A673 (cell line): ENCODE data around the gene SPATS2. TPM values are rescaled to one million over a fixed set of nuclear protein-coding genes. Genes with fewer than 3 reads are reported as not detected.
A peak's percentile ranks its signal among the peaks of the same experiment; 100 is the strongest.

ENCODE experiments used
- BruUV-seq: library from RNA; stranded (reverse); fragments of 400-500 nt; replicated peaks from 2 replicates; lab custom pipeline; 2021; lab: Mats Ljungman, UMichigan
- CTCF ChIA-PET: fragments of 300-600 bp; sonication (Branson Sonifier 250); formaldehyde crosslinking; loops from one replicate; lab custom pipeline; 2022; ENCODE audit warnings: antibody characterized with exemption; lab: Charles Lee
- POLR2A ChIA-PET: fragments of 300-600 bp; sonication (Branson Sonifier 250); formaldehyde crosslinking; loops from one replicate; lab custom pipeline; 2022; ENCODE audit warnings: antibody characterized with exemption; ENCODE audit not compliant: low non-redundant PET; lab: Charles Lee
- DNase-seq: peaks from one replicate; pipeline ENCODE4 v3.0.0-alpha.2; 2015; ENCODE audit warnings: low spot score
- H3K27ac ChIP-seq: fragments of 200-600 bp; sonication (generic); 2 replicates; pipeline ENCODE4 v1.5.1; 2016; ENCODE audit warnings: mixed run types, low read depth, mild to moderate bottlenecking, mixed read lengths, antibody characterized with exemption, low read length; ENCODE audit not compliant: poor library complexity, severe bottlenecking
- H3K27me3 ChIP-seq: fragments of 200-600 bp; sonication (generic); replicated peaks from 2 replicates; pipeline ENCODE4 v1.6.1; 2017; ENCODE audit warnings: mixed run types, low read depth, mild to moderate bottlenecking, mixed read lengths, antibody characterized with exemption, low read length; ENCODE audit not compliant: insufficient read depth, poor library complexity
- H3K36me3 ChIP-seq: fragments of 200-600 bp; sonication (generic); 2 replicates; pipeline ENCODE4 v1.6.1; 2016; ENCODE audit warnings: mixed run types, mild to moderate bottlenecking, mixed read lengths, antibody characterized with exemption, low read length; ENCODE audit not compliant: insufficient read depth, poor library complexity, severe bottlenecking
- H3K4me1 ChIP-seq: fragments of 200-600 bp; sonication (generic); 2 replicates; pipeline ENCODE4 v1.6.1; 2017; ENCODE audit warnings: mixed run types, mild to moderate bottlenecking, mixed read lengths, antibody characterized with exemption, low read length; ENCODE audit not compliant: insufficient read depth, poor library complexity, severe bottlenecking
- H3K4me3 ChIP-seq: fragments of 200-600 bp; sonication (generic); 2 replicates; pipeline ENCODE4 v1.5.1; 2016; ENCODE audit warnings: low read depth, mixed run types, mild to moderate bottlenecking, mixed read lengths, low read length; ENCODE audit not compliant: poor library complexity, severe bottlenecking
- H3K9me3 ChIP-seq: fragments of 200-600 bp; sonication (generic); 2 replicates; pipeline ENCODE4 v1.6.1; 2016; ENCODE audit warnings: mixed run types, low read depth, mild to moderate bottlenecking, mixed read lengths, antibody characterized with exemption, low read length; ENCODE audit not compliant: poor library complexity, severe bottlenecking
- EZH2 ChIP-seq: fragments of 200-600 bp; sonication (generic); IDR thresholded peaks from 2 replicates; pipeline ENCODE4 v1.6.1; 2017; ENCODE audit warnings: borderline replicate concordance, low read depth, mild to moderate bottlenecking, mixed read lengths, antibody characterized with exemption, low read length; ENCODE audit not compliant: poor library complexity, severe bottlenecking
- intact Hi-C: fragments of 100-400 bp; cut with micrococcal nuclease; formaldehyde crosslinking; loops from one replicate; pipeline ENCODE4 v1.10.0; 2022; ENCODE audit not compliant: unreplicated experiment
- total RNA-seq: library from RNA; stranded (reverse); gene quantifications from 2 replicates; pipeline ENCODE4 v1.2.3, GENCODE V29; 2021
- TF ChIP-seq, protein P1 (sequence below): fragments of 300-800, 200-600 bp; sonication (generic); conservative IDR thresholded peaks from 2 replicates; pipeline ENCODE4 v1.5.1; 2017; ENCODE audit warnings: low read depth, mild to moderate bottlenecking, antibody characterized with exemption, low read length, moderate library complexity, mixed read lengths

SPATS2 gene
- total RNA-seq, 1 experiment from 2014 or later = 82.8 TPM

- POLR2A ChIA-PET = interaction anchor here (0.9 kb wide), 1 partner anchor 202 kb away, joined by 8 read pairs; no protein-coding TSS in a partner anchor
- Histone ChIP-seq H3K36me3 (no peaks in the 10 kb centered on the region), H3K4me3 (peak within 1 kb of the TSS; percentile 60), H3K27ac (no peak within 1 kb of the TSS), H3K27me3 (no peaks in the 10 kb centered on the region), H3K9me3 (no peaks in the 10 kb centered on the region), H3K4me1 (peaks cover 11% of the 10 kb centered on the region)
- TF ChIP-seq EZH2 = no peak
- TF ChIP-seq, protein P1, sequence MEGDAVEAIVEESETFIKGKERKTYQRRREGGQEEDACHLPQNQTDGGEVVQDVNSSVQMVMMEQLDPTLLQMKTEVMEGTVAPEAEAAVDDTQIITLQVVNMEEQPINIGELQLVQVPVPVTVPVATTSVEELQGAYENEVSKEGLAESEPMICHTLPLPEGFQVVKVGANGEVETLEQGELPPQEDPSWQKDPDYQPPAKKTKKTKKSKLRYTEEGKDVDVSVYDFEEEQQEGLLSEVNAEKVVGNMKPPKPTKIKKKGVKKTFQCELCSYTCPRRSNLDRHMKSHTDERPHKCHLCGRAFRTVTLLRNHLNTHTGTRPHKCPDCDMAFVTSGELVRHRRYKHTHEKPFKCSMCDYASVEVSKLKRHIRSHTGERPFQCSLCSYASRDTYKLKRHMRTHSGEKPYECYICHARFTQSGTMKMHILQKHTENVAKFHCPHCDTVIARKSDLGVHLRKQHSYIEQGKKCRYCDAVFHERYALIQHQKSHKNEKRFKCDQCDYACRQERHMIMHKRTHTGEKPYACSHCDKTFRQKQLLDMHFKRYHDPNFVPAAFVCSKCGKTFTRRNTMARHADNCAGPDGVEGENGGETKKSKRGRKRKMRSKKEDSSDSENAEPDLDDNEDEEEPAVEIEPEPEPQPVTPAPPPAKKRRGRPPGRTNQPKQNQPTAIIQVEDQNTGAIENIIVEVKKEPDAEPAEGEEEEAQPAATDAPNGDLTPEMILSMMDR = no peak
- BruUV-seq = no TSS peak
- CTCF ChIA-PET = interaction anchor here (0.6 to 0.7 kb wide), 3 partner anchors 85 to 642 kb away, joined by 3 to 5 read pairs (median 4); partner anchors contain the start of gene PRPF40B
- intact Hi-C loops = no loop called here
- DNase-seq = peak; percentile 93
Observed at GRCh38 chr12:49538510-49539403, 171.5 kb downstream of the SPATS2 start, which contains the start of gene KCNH3. Gene KCNH3, plus strand, starts transcription at chr12:49539030. Its CDS starts 387 bp downstream, at chr12:49539417.

GRCh38 chr12:49539406-49540228 lies 172.4 kb downstream of the SPATS2 start:
- Histone ChIP-seq H3K36me3 (no peaks in the 10 kb centered on the region), H3K4me1 (peaks cover 11% of the 10 kb centered on the region), H3K9me3 (no peaks in the 10 kb centered on the region), H3K4me3 (peak overlapping the region; percentile 60), H3K27ac (no peak overlapping the region), H3K27me3 (no peaks in the 10 kb centered on the region)
- intact Hi-C loops = no loop called here
- CTCF ChIA-PET = interaction anchor here (0.6 kb wide), 1 partner anchor 643 kb away, joined by 4 read pairs; no protein-coding TSS in a partner anchor
- POLR2A ChIA-PET = no interaction called here
- BruUV-seq = no TSS peak
- no peak for DNase-seq
- TF ChIP-seq EZH2 = no peak
- TF ChIP-seq, protein P1 = no peak
